HCT116 (cell line): ENCODE measurements around the gene CTSZ. TPM values are rescaled to one million over a fixed set of nuclear protein-coding genes. Genes with fewer than 3 reads are reported as not detected.

Experiments
- ATAC-seq: fragments of 200-7000 bp; cut with Tn5 transposase; 2 replicates; pipeline ENCODE4 v1.9.1; 2020; ENCODE audit warnings: mild to moderate bottlenecking, moderate library complexity
- BruUV-seq: library from RNA; stranded (reverse); fragments of 400-500 nt; replicated peaks from 2 replicates; lab custom pipeline; 2021; lab: Mats Ljungman, UMichigan
- CTCF ChIA-PET: fragments of 300-600 bp; sonication (Branson Sonifier 250); formaldehyde crosslinking; loops from one replicate; lab custom pipeline; 2021; ENCODE audit warnings: antibody characterized with exemption; lab: Charles Lee
- POLR2A ChIA-PET: fragments of 300-600, 350-600 bp; sonication (Branson Sonifier 250); formaldehyde crosslinking; loops from one replicate; lab custom pipeline; 2021; ENCODE audit warnings: antibody characterized with exemption; lab: Charles Lee
- RAD21 ChIA-PET, 2 experiments: fragments of 300-600 bp; sonication (Branson Sonifier 250); formaldehyde crosslinking; loops; one replicate each; lab custom pipeline; 2023; ENCODE audit warnings: low total read pairs in 2 of 2; ENCODE audit not compliant: uncharacterized antibody in 2 of 2, unreplicated experiment in 2 of 2, low non-redundant PET in 1 of 2; lab: Charles Lee
- DNase-seq: peaks from one replicate; pipeline ENCODE4 v3.0.0-alpha.2; 2010; ENCODE audit warnings: low read depth, low spot score
- H2AFZ ChIP-seq: fragments of 200-600 bp; shearing (Covaris generic), sonication (generic); 2 replicates; pipeline ENCODE4 v1.6.1; 2017; ENCODE audit warnings: low read depth, mixed run types, mixed read lengths, antibody characterized with exemption, low read length; ENCODE audit not compliant: poor library complexity, severe bottlenecking
- H3K27ac ChIP-seq: 2 replicates; pipeline ENCODE4 v1.5.1; 2012; ENCODE audit warnings: low read depth, low read length
- H3K27me3 ChIP-seq: fragments of 200-600 bp; sonication (generic); 2 replicates; pipeline ENCODE4 v1.6.1; 2016; ENCODE audit warnings: mixed run types, low read length, mixed read lengths; ENCODE audit not compliant: insufficient read depth
- H3K36me3 ChIP-seq, 2 experiments: fragments of 200-500 bp in 1 of 2; fragments of 200-600 bp in 1 of 2; sonication (Bioruptor generic) in 1 of 2; sonication (generic) in 1 of 2; 2 replicates each; pipeline versions ENCODE4 v1.5.1 to v1.6.1; 2014 to 2016; ENCODE audit warnings: low read length in 2 of 2, inconsistent platforms in 1 of 2, mixed read lengths in 1 of 2, mixed run types in 1 of 2; ENCODE audit not compliant: insufficient read depth in 2 of 2, control insufficient read depth in 1 of 2
- H3K4me1 ChIP-seq, 2 experiments: fragments of 200-600 bp in 1 of 2; sonication (generic) in 1 of 2; 2 replicates each; pipeline versions ENCODE4 v1.5.1 to v1.6.1; 2012 to 2017; ENCODE audit warnings: low read length in 2 of 2, inconsistent platforms in 1 of 2, mild to moderate bottlenecking in 1 of 2, mixed read lengths in 1 of 2, mixed run types in 1 of 2, moderate library complexity in 1 of 2; ENCODE audit not compliant: insufficient read depth in 2 of 2, control insufficient read depth in 1 of 2
- H3K4me2 ChIP-seq: fragments of 200-600 bp; sonication (generic); 2 replicates; pipeline ENCODE4 v1.6.1; 2017; ENCODE audit warnings: mixed run types, low read length, mixed read lengths
- H3K4me3 ChIP-seq, 2 experiments: fragments of 200-600 bp in 1 of 2; sonication (generic) in 1 of 2; replicated peaks in 1 of 2; 2 replicates each; pipeline ENCODE4 v1.5.1; 2011 to 2016; ENCODE audit warnings: low read length in 2 of 2, control low read depth in 1 of 2, low read depth in 1 of 2, mild to moderate bottlenecking in 1 of 2, mixed read lengths in 1 of 2, mixed run types in 1 of 2
- H3K79me2 ChIP-seq: fragments of 200-600 bp; sonication (generic); 2 replicates; pipeline ENCODE4 v1.6.1; 2017; ENCODE audit warnings: mild to moderate bottlenecking, mixed run types, low read length, moderate library complexity, mixed read lengths; ENCODE audit not compliant: insufficient read depth
- H3K9ac ChIP-seq: fragments of 200-600 bp; sonication (generic); 2 replicates; pipeline ENCODE4 v1.6.1; 2016; ENCODE audit warnings: low read length, mixed read lengths
- H3K9me2 ChIP-seq: fragments of 200-600 bp; sonication (generic), shearing (Covaris generic); 2 replicates; pipeline ENCODE4 v1.6.1; 2017; ENCODE audit warnings: mixed run types, mild to moderate bottlenecking, moderate library complexity; ENCODE audit not compliant: insufficient read depth
- H3K9me3 ChIP-seq, 2 experiments: fragments of 200-500 bp in 1 of 2; fragments of 200-600 bp in 1 of 2; sonication (Bioruptor generic) in 1 of 2; sonication (generic) in 1 of 2; 2 replicates each; pipeline ENCODE4 v1.6.1; 2014 to 2017; ENCODE audit warnings: low read length in 2 of 2, mixed read lengths in 2 of 2, inconsistent platforms in 1 of 2, low read depth in 1 of 2, mild to moderate bottlenecking in 1 of 2, mixed run types in 1 of 2, moderate library complexity in 1 of 2; ENCODE audit not compliant: control insufficient read depth in 1 of 2, insufficient read depth in 1 of 2
- H4K20me1 ChIP-seq: fragments of 200-600 bp; sonication (generic), shearing (Covaris generic); 2 replicates; pipeline ENCODE4 v1.6.1; 2017; ENCODE audit warnings: mixed run types, mild to moderate bottlenecking, moderate library complexity; ENCODE audit not compliant: insufficient read depth
- ATF3 ChIP-seq: IDR thresholded peaks from 2 replicates; pipeline ENCODE4 v1.6.1; 2012
- CBX3 ChIP-seq: IDR thresholded peaks from 2 replicates; pipeline ENCODE4 v1.6.1; 2012; ENCODE audit warnings: low read depth
- EGR1 ChIP-seq: IDR thresholded peaks from 2 replicates; pipeline ENCODE4 v1.6.1; 2012; ENCODE audit warnings: low read depth
- ELF1 ChIP-seq: IDR thresholded peaks from 2 replicates; pipeline ENCODE4 v1.6.1; 2012; ENCODE audit warnings: low read depth, borderline replicate concordance
- EZH2 ChIP-seq: fragments of 200-600 bp; sonication (generic); IDR thresholded peaks from 2 replicates; pipeline ENCODE4 v1.6.1; 2017; ENCODE audit warnings: antibody characterized with exemption, mixed run types
- FOSL1 ChIP-seq: IDR thresholded peaks from 2 replicates; pipeline ENCODE4 v1.6.1; 2012; ENCODE audit warnings: low read depth
- JUND ChIP-seq: IDR thresholded peaks from 2 replicates; pipeline ENCODE4 v1.6.1; 2012
- RAD21 ChIP-seq: IDR thresholded peaks from 2 replicates; pipeline ENCODE4 v1.6.1; 2012; ENCODE audit warnings: low read depth, mild to moderate bottlenecking
- SP1 ChIP-seq: IDR thresholded peaks from 2 replicates; pipeline ENCODE4 v1.6.1; 2012; ENCODE audit warnings: low read depth
- SRF ChIP-seq: IDR thresholded peaks from 2 replicates; pipeline ENCODE4 v1.6.1; 2012; ENCODE audit warnings: low read depth
- TCF7L2 ChIP-seq: IDR thresholded peaks from 2 replicates; pipeline ENCODE4 v1.7.0; 2011; ENCODE audit warnings: borderline replicate concordance, inconsistent platforms; ENCODE audit not compliant: insufficient read depth, insufficient read length; ENCODE audit errors: extremely low read depth
- YY1 ChIP-seq: IDR thresholded peaks from 2 replicates; pipeline ENCODE4 v1.6.1; 2011; ENCODE audit warnings: low read length, low read depth, moderate library complexity, mild to moderate bottlenecking; ENCODE audit not compliant: insufficient replicate concordance; ENCODE audit errors: extremely low read depth
- ZFX ChIP-seq: fragments of 450-650 bp; IDR thresholded peaks from 2 replicates; pipeline ENCODE4 v1.6.1; 2017
- ZNF274 ChIP-seq: fragments of 200-500 bp; sonication (Bioruptor generic); IDR thresholded peaks from 2 replicates; pipeline ENCODE4 v1.6.1; 2014; ENCODE audit warnings: mild to moderate bottlenecking, low read depth, low read length, inconsistent platforms
- intact Hi-C: fragments of 100-400 bp; cut with micrococcal nuclease; formaldehyde crosslinking; loops from 2 replicates; pipeline ENCODE4 v1.10.0; 2022
- total RNA-seq: library from RNA; stranded (reverse); gene quantifications from one replicate; pipeline ENCODE4 v1.2.1, GENCODE V29; 2021; ENCODE audit not compliant: unreplicated experiment
- TF ChIP-seq, protein P1 (sequence below): IDR thresholded peaks from 2 replicates; pipeline ENCODE4 v1.6.1; 2012; ENCODE audit warnings: low read depth
- TF ChIP-seq, protein P2 (sequence below), 3 experiments: fragments of 200-600 bp in 1 of 3; sonication (generic) in 1 of 3; IDR thresholded peaks in 2 of 3; conservative IDR thresholded peaks in 1 of 3; 2 replicates each; pipeline ENCODE4 v1.5.1; 2012 to 2017; ENCODE audit warnings: low read depth in 2 of 3, low read length in 2 of 3, antibody characterized with exemption in 1 of 3, borderline replicate concordance in 1 of 3, control low read depth in 1 of 3, mild to moderate bottlenecking in 1 of 3, mixed read lengths in 1 of 3, mixed run types in 1 of 3, moderate library complexity in 1 of 3; ENCODE audit not compliant: insufficient read depth in 1 of 3

CTSZ gene
- total RNA-seq, 1 experiment from 2014 or later: 100 TPM

GRCh38 chr20:58975353-58975752 lies 31.7 kb downstream of the CTSZ start:
- no peak overlapping the region for H2AFZ ChIP-seq
- 0 out of 4 replicates have a peak, but pooled peaks cover 0 to 5% of the 10 kb centered on the region in 2 experiments for H3K9me3 ChIP-seq
- DNase-seq (no peak), ATAC-seq (no peak)
- H3K4me2 ChIP-seq: no peak overlapping the region
- CTCF ChIA-PET: no interaction called here
- no peak overlapping the region for H3K9ac ChIP-seq
- H4K20me1 ChIP-seq: no peaks in the 10 kb centered on the region
- H3K79me2 ChIP-seq: no peaks in the 10 kb centered on the region
- H3K9me2 ChIP-seq: no peaks in the 10 kb centered on the region
- peaks cover 0 to 2% of the 10 kb centered on the region in 2 experiments; a peak in 2 of 4 replicates for H3K4me1 ChIP-seq
- H3K4me3 ChIP-seq: no peak overlapping the region
- H3K27me3 ChIP-seq: no peaks in the 10 kb centered on the region
- H3K27ac ChIP-seq: no peak overlapping the region
- no peaks in the 10 kb centered on the region for H3K36me3 ChIP-seq
- POLR2A ChIA-PET: no interaction called here
- RAD21 ChIA-PET: no interaction called here
- intact Hi-C loops: no loop called here
- BruUV-seq: no TSS peak
- TF ChIP-seq ELF1: no peak
- TF ChIP-seq RAD21: no peak
- TF ChIP-seq, protein P1, sequence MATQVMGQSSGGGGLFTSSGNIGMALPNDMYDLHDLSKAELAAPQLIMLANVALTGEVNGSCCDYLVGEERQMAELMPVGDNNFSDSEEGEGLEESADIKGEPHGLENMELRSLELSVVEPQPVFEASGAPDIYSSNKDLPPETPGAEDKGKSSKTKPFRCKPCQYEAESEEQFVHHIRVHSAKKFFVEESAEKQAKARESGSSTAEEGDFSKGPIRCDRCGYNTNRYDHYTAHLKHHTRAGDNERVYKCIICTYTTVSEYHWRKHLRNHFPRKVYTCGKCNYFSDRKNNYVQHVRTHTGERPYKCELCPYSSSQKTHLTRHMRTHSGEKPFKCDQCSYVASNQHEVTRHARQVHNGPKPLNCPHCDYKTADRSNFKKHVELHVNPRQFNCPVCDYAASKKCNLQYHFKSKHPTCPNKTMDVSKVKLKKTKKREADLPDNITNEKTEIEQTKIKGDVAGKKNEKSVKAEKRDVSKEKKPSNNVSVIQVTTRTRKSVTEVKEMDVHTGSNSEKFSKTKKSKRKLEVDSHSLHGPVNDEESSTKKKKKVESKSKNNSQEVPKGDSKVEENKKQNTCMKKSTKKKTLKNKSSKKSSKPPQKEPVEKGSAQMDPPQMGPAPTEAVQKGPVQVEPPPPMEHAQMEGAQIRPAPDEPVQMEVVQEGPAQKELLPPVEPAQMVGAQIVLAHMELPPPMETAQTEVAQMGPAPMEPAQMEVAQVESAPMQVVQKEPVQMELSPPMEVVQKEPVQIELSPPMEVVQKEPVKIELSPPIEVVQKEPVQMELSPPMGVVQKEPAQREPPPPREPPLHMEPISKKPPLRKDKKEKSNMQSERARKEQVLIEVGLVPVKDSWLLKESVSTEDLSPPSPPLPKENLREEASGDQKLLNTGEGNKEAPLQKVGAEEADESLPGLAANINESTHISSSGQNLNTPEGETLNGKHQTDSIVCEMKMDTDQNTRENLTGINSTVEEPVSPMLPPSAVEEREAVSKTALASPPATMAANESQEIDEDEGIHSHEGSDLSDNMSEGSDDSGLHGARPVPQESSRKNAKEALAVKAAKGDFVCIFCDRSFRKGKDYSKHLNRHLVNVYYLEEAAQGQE: no peak
- TF ChIP-seq SRF: no peak
- no peak for TF ChIP-seq JUND
- TF ChIP-seq EGR1: no peak
- TF ChIP-seq CBX3: no peak
- TF ChIP-seq SP1: no peak

GRCh38 chr20:58973866-58974265 lies 33.2 kb downstream of the CTSZ start:
- H2AFZ ChIP-seq: no peak overlapping the region
- no peaks in the 10 kb centered on the region for H3K36me3 ChIP-seq
- H3K9me2 ChIP-seq: no peaks in the 10 kb centered on the region
- H3K27ac ChIP-seq: no peak overlapping the region
- no peaks in the 10 kb centered on the region for H4K20me1 ChIP-seq
- ChIA-PET POLR2A (no interaction called here), CTCF (no interaction called here), RAD21 (no interaction called here)
- no peak for DNase-seq
- peaks cover 0 to 10% of the 10 kb centered on the region in 2 experiments; a peak in 1 of 4 replicates for H3K9me3 ChIP-seq
- no peaks in the 10 kb centered on the region for H3K79me2 ChIP-seq
- H3K27me3 ChIP-seq: no peaks in the 10 kb centered on the region
- no peak overlapping the region for H3K4me3 ChIP-seq
- no TSS peak for BruUV-seq
- H3K4me2 ChIP-seq: no peak overlapping the region
- intact Hi-C loops: no loop called here
- ATAC-seq: no peak
- no peak overlapping the region for H3K9ac ChIP-seq
- H3K4me1 ChIP-seq: no peaks in the 10 kb centered on the region
- TF ChIP-seq RAD21 (no peak), SRF (no peak), ZFX (no peak), ATF3 (no peak), YY1 (no peak), ELF1 (no peak), ZNF274 (no peak), FOSL1 (no peak), EZH2 (no peak), TCF7L2 (no peak)
- TF ChIP-seq, protein P2, sequence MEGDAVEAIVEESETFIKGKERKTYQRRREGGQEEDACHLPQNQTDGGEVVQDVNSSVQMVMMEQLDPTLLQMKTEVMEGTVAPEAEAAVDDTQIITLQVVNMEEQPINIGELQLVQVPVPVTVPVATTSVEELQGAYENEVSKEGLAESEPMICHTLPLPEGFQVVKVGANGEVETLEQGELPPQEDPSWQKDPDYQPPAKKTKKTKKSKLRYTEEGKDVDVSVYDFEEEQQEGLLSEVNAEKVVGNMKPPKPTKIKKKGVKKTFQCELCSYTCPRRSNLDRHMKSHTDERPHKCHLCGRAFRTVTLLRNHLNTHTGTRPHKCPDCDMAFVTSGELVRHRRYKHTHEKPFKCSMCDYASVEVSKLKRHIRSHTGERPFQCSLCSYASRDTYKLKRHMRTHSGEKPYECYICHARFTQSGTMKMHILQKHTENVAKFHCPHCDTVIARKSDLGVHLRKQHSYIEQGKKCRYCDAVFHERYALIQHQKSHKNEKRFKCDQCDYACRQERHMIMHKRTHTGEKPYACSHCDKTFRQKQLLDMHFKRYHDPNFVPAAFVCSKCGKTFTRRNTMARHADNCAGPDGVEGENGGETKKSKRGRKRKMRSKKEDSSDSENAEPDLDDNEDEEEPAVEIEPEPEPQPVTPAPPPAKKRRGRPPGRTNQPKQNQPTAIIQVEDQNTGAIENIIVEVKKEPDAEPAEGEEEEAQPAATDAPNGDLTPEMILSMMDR (IDR thresholded peaks at IDR 0.05 in 2 of 3, conservative IDR thresholded peaks at IDR 0.05 in 1 of 3; ENCODE audit: borderline replicate concordance in 1 of 3, insufficient read depth in 1 of 3, low read depth in 2 of 3, low read length in 2 of 3): no peak
